ENCODE data around the gene MYCL.

- TF ChIP-seq CTCF (IDR thresholded peaks at IDR 0.05) (no peak), POLR2A (IDR thresholded peaks at IDR 0.05) (no peak)
Observed at GRCh38 chr1:39854314-39854713, 47.4 kb downstream of the MYCL start.
